ENCODE results near the gene SLC22A23. TPM values are rescaled to one million over a fixed set of nuclear protein-coding genes. Genes with fewer than 3 reads are reported as not detected.

SLC22A23 gene
- total RNA-seq, 2 experiments from 2014 or later: 13.4 to 13.6 TPM

DNA sequence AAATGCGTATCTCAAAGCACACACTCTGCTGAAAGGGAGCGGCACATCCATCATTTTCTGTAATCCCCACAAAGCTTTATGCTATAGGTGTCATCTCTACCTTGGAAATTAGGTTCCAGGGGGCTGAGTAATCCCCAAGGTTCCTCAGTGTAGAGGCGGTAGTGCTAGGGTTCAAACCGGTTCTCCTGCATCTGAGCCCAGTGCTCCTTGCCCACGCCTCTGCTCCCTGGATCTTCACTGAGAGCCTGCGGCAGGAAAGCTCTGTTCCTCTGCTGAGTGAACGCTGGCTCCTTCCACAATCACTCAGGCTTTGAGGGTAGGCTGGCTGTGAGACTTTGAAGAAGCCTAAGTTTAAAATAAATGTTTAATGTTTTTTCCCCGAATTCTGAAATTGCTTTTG is 24.9 kb downstream of the SLC22A23 start:
- ChIA-PET POLR2A (interaction anchor here (0.6 kb wide), 1 partner anchor 10 kb away, joined by 3 read pairs; no protein-coding TSS in a partner anchor), CTCF (interaction anchor here (1.2 kb wide), 1 partner anchor 10 kb away, joined by 3 read pairs; no protein-coding TSS in a partner anchor)
- Histone ChIP-seq H3K4me3 (ENCODE audit: low read length) (no peak overlapping the region), H3K4me1 (ENCODE audit: insufficient read depth, low read length) (no peaks in the 10 kb centered on the region), H3K27me3 (ENCODE audit: control insufficient read depth in 1 of 2, insufficient read depth in 2 of 2, low read length in 2 of 2) (no peaks in the 10 kb centered on the region), H3K9me3 (ENCODE audit: control insufficient read depth in 1 of 2, insufficient read depth in 1 of 2, low read length in 2 of 2) (no peaks in the 10 kb centered on the region), H3K36me3 (ENCODE audit: insufficient read depth, low read length) (no peaks in the 10 kb centered on the region), H3K27ac (ENCODE audit: low read depth in 1 of 2, low read length in 2 of 2) (no peak overlapping the region)
- DNase-seq: no peak
- ATAC-seq (ENCODE audit: poor library complexity): no peak
- Mint-ChIP-seq H3K27me3 (no peaks in the 10 kb centered on the region), H3K27ac (no peak overlapping the region), H3K4me1 (ENCODE audit: low read depth) (no peaks in the 10 kb centered on the region), H3K9me3 (no peaks in the 10 kb centered on the region), H3K36me3 (ENCODE audit: low read depth) (no peaks in the 10 kb centered on the region), H3K4me3 (no peak overlapping the region)
- TF ChIP-seq, protein P1, sequence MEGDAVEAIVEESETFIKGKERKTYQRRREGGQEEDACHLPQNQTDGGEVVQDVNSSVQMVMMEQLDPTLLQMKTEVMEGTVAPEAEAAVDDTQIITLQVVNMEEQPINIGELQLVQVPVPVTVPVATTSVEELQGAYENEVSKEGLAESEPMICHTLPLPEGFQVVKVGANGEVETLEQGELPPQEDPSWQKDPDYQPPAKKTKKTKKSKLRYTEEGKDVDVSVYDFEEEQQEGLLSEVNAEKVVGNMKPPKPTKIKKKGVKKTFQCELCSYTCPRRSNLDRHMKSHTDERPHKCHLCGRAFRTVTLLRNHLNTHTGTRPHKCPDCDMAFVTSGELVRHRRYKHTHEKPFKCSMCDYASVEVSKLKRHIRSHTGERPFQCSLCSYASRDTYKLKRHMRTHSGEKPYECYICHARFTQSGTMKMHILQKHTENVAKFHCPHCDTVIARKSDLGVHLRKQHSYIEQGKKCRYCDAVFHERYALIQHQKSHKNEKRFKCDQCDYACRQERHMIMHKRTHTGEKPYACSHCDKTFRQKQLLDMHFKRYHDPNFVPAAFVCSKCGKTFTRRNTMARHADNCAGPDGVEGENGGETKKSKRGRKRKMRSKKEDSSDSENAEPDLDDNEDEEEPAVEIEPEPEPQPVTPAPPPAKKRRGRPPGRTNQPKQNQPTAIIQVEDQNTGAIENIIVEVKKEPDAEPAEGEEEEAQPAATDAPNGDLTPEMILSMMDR (IDR thresholded peaks at IDR 0.05): no peak
- intact Hi-C loops (cut with DNase I, micrococcal nuclease): no loop called here

DNA sequence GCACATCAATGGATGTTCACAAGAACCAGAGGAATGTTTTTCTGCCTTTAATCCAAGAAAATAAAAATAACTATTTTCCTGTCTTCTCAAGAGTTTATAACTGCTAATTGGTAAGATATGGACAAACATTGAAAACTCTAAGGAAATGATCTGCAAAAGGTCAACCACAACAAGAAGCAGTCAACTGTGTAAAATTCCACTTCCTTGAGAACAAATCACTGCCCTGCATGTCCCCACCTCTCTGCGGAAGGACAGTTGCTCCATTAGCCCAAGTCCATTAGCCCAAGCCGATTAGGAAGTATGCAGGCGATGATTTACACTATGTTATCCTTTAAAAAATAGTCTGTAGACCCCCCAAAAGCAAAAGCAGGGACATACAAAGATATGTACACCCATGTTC is 27.6 kb downstream of the SLC22A23 start:
- H3K4me1 ChIP-seq (ENCODE audit: insufficient read depth, low read length): no peaks in the 10 kb centered on the region
- no peak overlapping the region for H3K27ac ChIP-seq (ENCODE audit: low read depth in 1 of 2, low read length in 2 of 2)
- H3K27me3 ChIP-seq (ENCODE audit: control insufficient read depth in 1 of 2, insufficient read depth in 2 of 2, low read length in 2 of 2): no peaks in the 10 kb centered on the region
- no peaks in the 10 kb centered on the region for H3K9me3 ChIP-seq (ENCODE audit: control insufficient read depth in 1 of 2, insufficient read depth in 1 of 2, low read length in 2 of 2)
- ATAC-seq (ENCODE audit: poor library complexity): no peak
- Mint-ChIP-seq H3K4me1 (ENCODE audit: low read depth) (no peaks in the 10 kb centered on the region), H3K4me3 (no peak overlapping the region), H3K36me3 (ENCODE audit: low read depth) (no peaks in the 10 kb centered on the region), H3K27ac (no peak overlapping the region), H3K27me3 (no peaks in the 10 kb centered on the region), H3K9me3 (no peaks in the 10 kb centered on the region)
- H3K36me3 ChIP-seq (ENCODE audit: insufficient read depth, low read length): no peaks in the 10 kb centered on the region
- CTCF ChIA-PET: no interaction called here
- no peak for DNase-seq
- TF ChIP-seq, protein P1 (IDR thresholded peaks at IDR 0.05): no peak
- intact Hi-C loops (cut with DNase I, micrococcal nuclease): no loop called here
- H3K4me3 ChIP-seq (ENCODE audit: low read length): no peak overlapping the region
- POLR2A ChIA-PET: no interaction called here

DNA sequence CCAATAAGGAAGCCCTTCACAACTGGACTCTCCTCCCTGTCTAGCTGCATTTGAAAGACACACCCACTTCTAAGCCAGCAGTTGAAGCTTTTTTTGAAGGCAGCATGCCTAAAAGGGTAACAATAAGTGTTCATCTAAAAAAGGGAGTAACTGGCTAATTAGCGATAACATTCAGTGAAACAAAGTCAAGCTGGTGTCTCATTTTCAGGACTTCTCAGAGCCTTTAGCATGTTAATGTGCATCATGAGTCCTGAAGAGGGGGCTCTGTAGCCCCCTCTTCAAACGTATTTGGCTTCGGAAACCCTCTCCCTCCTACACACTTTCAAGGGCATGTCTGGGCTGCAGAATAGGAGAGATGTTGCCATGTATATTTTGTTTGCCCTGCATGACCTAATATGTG is 28.1 kb downstream of the SLC22A23 start:
- DNase-seq: no peak
- ChIA-PET CTCF (no interaction called here), POLR2A (no interaction called here)
- H3K27ac Mint-ChIP-seq: no peak overlapping the region
- H3K27me3 Mint-ChIP-seq: no peaks in the 10 kb centered on the region
- no peaks in the 10 kb centered on the region for H3K4me1 Mint-ChIP-seq (ENCODE audit: low read depth)
- no peaks in the 10 kb centered on the region for H3K9me3 Mint-ChIP-seq
- TF ChIP-seq, protein P1 (IDR thresholded peaks at IDR 0.05): no peak
- Histone ChIP-seq H3K4me3 (ENCODE audit: low read length) (no peak overlapping the region), H3K4me1 (ENCODE audit: insufficient read depth, low read length) (no peaks in the 10 kb centered on the region), H3K36me3 (ENCODE audit: insufficient read depth, low read length) (no peaks in the 10 kb centered on the region), H3K27me3 (ENCODE audit: control insufficient read depth in 1 of 2, insufficient read depth in 2 of 2, low read length in 2 of 2) (no peaks in the 10 kb centered on the region), H3K27ac (ENCODE audit: low read depth in 1 of 2, low read length in 2 of 2) (no peak overlapping the region), H3K9me3 (ENCODE audit: control insufficient read depth in 1 of 2, insufficient read depth in 1 of 2, low read length in 2 of 2) (no peaks in the 10 kb centered on the region)
- no peak overlapping the region for H3K4me3 Mint-ChIP-seq
- H3K36me3 Mint-ChIP-seq (ENCODE audit: low read depth): no peaks in the 10 kb centered on the region
- no peak for ATAC-seq (ENCODE audit: poor library complexity)
- intact Hi-C loops (cut with DNase I, micrococcal nuclease): no loop called here
